Middle frontal gyrus (tissue), 1 donor: ENCODE data around the gene SLC37A4.
A peak's percentile ranks its signal among the peaks of the same experiment; 100 is the strongest.
"Not testable (repeated sequence)": the region's sequence is repeated elsewhere in the genome, so short reads cannot be mapped to it uniquely, and the experiment has no call there.

Experiments used
- DNase-seq: peaks from one replicate; pipeline ENCODE4 v3.0.0-alpha.2; 2015; ENCODE audit warnings: low spot score; ENCODE audit errors: extremely low spot score

SLC37A4 gene

DNA sequence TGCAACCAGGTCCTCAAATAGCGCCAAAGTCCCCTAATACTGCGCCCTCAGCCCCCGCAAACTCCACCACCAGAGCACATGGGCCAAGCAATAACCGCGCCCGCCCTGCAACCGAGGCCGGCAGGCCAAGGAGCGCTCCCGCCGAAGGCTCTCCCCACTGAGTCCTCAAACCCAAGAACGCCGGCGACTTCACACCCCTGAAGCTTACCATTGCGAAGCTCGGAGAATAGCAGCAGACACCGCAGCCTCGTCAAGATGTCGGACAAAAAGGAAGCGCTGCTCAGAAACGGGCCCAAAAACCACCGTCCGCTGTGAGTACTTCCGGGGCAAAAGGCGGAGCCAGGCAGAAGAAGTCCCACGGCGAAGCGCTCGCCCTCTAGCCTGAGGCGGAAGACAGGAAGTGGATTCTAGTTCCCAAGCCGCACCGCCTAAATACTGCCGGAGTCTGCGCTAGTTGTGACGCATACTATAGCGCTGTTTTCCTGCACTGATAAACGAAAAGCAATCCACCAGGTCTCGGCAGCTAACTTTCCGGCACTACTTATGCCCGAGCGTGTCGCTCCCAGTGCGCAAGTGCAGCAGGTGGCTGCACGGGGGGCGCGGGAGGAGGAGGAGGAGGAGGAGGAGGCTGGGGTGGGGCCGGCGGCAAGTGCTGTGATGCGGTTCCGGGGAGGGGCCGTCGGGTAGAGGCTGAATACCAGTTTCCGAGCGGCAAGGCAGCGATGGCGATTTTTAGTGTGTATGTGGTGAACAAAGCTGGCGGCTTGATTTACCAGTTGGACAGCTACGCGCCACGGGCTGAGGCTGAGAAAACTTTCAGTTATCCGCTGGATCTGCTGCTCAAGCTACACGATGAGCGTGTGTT lies 12.4 kb downstream of the SLC37A4 start, which contains the start of the genes RPS25 and TRAPPC4:
Gene RPS25 (minus strand): TSS at position 270 of the 865 bp plus-strand sequence. CDS start 59 bp downstream, at position 211.
Gene TRAPPC4 (plus strand): TSS at position 693 of the 865 bp plus-strand sequence. CDS start 30 bp downstream, at position 723.
- peak; percentile 95 for DNase-seq

GRCh38 chr11:119017377-119017776 lies 13.3 kb downstream of the SLC37A4 start:
- not testable (repeated sequence) for DNase-seq

- no peak for DNase-seq
These were observed 14.3 kb downstream of the SLC37A4 start for GRCh38 chr11:119016216-119017009.

GRCh38 chr11:119015054-119015611 lies 15.5 kb downstream of the SLC37A4 start:
- DNase-seq, result no peak

- DNase-seq, result no peak
These were observed 16.3 kb downstream of the SLC37A4 start for GRCh38 chr11:119014209-119014924.

DNA sequence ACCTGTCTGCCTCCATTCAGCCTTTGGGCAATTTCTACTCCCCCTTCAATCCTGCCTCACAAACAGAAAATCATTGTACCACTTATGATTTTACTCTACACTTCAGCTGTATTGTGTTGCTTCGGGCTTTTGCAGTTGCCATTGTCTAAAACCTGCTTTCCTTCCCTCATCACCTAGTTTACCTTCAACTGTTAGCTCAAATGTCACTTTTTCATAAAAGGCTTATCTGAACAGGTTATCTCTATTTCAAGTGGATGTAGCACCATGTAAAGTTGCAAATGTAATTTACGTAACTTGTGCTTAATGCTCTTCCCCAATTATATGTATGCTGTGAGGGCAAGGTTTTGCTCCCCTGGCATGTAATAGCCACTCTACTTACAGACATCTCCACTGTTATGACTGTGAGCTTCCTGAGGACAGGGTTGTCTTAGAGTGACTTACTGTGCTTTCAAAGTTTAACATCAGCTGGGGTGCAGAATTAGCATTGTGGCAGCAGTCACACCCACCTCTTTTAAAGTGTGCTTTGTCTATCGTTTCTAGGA lies 18.0 kb downstream of the SLC37A4 start:
- no peak for DNase-seq

DNA sequence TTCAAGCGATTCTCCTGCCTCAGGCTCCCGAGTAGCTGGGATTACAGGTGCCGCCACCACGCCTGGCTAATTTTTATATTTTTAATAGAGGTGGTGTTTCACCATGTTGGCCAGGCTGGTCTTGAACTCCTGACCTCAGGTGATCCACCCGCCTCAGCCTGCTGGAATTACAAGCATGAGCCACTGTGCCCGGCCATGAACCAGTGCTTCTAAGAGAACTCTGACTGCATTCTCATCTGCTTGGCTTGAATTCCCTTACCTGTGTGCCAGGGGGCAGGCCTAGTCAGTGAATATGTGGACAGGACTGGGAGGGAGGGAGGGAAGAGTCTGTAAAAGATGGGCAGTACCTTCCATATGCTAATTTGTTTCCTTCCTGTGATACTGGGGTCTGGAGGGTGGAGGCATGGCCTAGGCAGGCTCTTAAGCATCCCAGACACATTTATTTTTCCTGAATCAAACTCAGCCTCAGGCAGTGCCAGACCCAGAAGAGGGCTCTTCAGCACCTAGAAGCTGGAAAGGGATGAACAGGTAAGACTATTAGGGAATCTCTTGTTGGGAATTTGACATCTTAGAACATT lies 19.1 kb downstream of the SLC37A4 start:
- no peak for DNase-seq

DNA sequence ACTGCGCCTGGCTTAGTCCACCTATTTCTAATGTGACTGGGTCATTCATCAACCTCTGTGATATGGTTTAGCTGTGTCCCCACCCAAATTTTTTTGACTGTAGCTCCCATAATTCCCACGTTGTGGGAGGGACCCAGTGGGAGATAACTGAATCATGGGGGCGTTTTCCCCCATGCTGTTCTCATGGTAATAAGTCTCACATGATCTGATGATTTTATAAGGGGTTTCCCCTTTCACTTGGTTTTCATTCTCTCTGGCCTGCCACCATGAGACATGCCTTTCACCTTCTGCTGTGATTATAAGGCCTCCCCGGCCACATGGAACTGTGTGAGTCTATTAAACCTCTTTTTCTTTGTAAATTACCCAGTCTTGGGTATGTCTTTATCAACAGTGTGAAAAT lies 24.0 kb downstream of the SLC37A4 start:
- no peak for DNase-seq

- DNase-seq, result no peak
These were observed 29.8 kb downstream of the SLC37A4 start for GRCh38 chr11:119000906-119001305.

- no peak for DNase-seq
These were observed 31.9 kb downstream of the SLC37A4 start for GRCh38 chr11:118998822-118999221.

- no peak for DNase-seq
These were observed 32.3 kb downstream of the SLC37A4 start for GRCh38 chr11:118998388-118998717.

GRCh38 chr11:118997627-118998387 lies 32.9 kb downstream of the SLC37A4 start, which contains the start of gene CENATAC:
Gene CENATAC (plus strand): TSS chr11:118998138. CDS start chr11:118998198, 60 bp downstream.
- DNase-seq, result peak; percentile 95

DNA sequence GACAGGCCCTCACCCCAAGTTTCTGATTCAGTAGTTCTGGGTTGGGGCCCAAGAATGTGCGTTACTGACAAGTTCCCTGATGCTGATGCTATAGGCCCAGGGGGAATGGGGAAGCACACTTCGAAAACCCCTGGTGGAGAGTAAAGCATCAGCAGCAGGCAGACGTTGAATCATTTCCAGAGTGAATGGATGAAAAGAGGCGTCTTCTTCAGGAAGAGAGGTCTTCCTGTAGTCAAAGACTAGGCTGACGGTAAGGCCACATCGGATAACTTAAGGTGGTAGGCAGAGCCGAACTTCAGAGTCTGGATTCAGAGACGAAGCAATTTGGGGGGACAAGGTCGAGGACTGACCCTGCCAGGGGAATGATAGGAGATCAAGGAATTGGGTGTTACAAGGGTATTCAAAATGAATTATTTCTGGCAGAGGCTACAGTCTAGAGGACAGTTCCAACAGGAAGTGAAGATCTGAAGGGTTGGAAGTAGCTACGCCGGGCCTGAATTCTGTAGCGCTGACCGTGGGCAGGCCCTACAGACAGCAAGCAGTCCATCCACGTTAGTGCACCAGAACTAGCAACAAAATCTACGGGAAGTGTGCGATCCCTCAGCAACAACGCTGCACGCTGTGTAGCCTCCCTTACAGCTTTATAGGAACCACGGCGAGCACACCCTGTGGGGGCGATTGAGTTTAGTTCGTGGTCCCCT lies 33.6 kb downstream of the SLC37A4 start:
- no peak for DNase-seq

DNA sequence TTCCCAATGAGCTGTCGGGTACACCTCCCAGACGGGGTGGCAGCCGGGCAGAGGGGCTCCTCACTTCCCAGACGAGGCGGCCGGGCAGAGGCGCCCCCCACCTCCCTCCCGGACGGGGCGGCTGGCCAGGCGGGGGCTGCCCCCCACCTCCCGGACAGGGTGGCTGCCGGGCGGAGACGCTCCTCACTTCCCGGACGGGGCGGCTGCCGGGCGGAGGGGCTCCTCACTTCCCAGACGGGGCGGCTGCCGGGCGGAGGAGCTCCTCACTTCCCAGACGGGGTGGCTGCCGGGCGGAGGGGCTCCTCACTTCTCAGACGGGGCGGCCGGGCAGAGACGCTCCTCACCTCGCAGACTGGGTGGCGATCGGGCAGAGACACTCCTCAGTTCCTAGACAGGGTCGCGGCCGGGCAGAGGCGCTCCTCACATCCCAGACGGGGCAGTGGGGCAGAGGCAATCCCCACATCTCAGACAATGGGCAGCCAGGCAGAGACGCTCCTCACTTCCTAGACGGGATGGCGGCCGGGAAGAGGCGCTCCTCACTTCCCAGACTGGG lies 39.1 kb downstream of the SLC37A4 start:
- DNase-seq, result not testable (repeated sequence)

DNA sequence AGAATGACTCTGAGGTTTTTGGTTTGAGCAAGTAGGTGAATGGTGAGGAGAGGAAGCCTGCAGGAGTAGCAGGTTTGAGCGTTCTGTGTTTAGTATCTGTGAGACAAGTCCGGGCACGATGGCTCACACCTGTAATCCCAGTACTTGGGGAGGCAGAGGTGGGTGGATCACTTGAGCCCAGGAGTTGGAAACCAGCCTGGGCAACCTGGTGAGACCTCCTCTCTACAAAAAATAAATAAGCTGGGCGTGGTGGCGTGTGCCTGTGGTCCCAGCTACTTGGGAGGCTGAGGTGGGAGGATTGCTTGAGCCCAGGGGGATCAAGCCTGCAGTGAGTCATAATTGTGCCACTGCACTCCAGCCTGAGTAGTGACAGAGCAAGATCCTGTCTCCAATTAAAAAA lies 42.4 kb downstream of the SLC37A4 start:
- no peak for DNase-seq

- no peak for DNase-seq
These were observed 45.9 kb downstream of the SLC37A4 start for GRCh38 chr11:118984825-118985224.

DNA sequence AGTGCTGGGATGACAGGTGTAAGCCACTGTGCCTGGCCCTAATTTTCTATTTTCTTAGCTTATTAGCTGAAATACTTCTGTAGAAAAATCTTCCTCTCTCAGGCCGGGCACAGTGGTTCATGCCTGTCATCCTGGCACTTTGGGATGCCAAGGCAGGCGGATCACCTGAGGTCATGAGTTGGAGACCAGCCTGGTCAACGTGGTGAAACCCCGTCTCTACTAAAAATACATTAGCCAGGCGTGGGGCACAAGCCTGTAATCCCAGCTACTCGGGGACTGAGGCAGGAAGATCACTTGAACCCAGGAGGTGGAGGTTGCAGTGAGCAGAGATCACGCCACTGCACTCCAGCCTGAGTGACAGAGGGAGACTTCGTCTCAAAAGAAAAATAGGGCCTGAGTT lies 46.3 kb downstream of the SLC37A4 start:
- not testable (repeated sequence) for DNase-seq

DNA sequence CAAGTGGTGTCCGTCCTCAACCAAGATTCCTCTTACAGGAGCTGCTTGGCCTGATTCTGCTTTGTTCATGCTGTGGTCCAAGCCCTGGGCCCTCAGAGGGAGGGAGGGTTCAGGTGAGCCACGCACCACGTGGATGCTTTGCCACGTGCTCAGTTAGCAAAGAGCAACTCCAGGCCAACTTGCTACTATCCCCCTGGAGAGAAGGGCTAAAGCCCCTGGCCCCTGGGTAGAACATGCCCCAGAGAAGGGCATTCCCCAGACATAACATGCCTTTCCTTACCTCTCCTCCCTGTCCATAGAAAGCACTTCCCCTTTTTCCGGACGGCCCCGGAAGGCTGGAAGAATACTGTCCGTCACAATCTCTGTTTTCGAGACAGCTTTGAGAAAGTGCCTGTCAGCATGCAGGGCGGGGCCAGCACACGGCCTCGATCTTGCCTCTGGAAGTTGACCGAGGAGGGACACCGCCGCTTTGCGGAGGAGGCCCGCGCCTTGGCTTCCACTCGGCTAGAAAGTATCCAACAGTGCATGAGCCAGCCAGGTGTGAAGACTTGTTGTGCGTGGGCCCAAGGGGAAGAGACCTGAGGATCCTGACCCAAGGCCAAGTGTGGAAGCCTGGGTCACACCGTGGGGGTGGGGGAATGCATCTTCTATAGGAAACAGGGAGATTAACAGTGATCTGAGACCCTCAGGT lies 50.3 kb downstream of the SLC37A4 start:
- DNase-seq, result no peak
